ENCODE results near the gene CUL4B. TPM values are rescaled to one million over a fixed set of nuclear protein-coding genes. Genes with fewer than 3 reads are reported as not detected.
"Not testable (repeated sequence)": the region's sequence is repeated elsewhere in the genome, so short reads cannot be mapped to it uniquely, and the experiment has no call there.

Gene CUL4B
- total RNA-seq: 10 to 100 TPM; 52.7 to 56.5 TPM
- long read RNA-seq, donor 1, full-length matches to known transcripts: 8 of 17 reads
- long read RNA-seq, donor 1, partial matches to known transcripts: 3 of 17 reads
- long read RNA-seq, donor 1, other reads (novel, unspliced or antisense): 6 of 17 reads
- long read RNA-seq, donor 2, full-length matches to known transcripts: 3 of 10 reads
- long read RNA-seq, donor 2, partial matches to known transcripts: 3 of 10 reads
- long read RNA-seq, donor 2, other reads (novel, unspliced or antisense): 4 of 10 reads

DNA sequence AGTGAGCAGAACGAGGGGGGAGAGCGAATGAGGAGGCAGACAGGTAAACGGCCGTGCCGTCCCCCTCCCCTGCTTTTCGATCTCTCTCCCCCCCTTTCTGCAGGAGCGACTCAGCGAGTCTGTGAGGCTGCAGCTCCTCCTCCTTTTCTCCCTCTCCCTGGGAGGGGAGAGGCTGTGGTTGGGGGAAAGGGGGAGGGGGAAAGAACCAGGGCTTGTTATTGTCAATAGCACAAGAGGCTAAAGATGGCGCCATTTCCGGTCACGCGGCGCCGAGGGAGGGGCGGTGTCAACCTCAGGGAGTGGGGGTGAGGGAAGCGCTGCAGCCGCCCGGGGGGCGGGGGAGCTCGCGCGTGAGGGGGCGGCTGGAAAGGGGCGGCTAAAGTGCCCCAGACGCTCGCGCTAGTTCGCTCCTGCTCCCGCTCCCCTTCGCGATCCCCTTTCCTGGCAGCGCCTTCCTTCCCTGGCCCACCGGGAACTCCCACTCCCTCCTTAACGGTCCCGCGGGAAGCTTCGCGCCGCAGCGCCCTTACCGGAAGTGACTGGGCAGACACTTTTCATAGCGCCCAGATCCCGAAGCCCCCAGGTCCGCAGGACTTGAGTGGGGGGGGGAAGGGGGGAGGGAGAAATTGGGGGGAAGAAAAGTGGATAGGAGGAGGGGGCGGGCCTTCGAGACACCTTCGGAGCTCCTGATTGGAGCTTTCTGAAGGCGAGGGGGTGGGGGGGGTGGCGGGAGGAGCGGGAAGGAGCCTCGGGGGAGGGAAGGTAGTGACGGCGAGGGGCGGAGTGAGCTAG is at the start of gene CUL4B:
Gene CUL4B (minus strand): TSS at position 121 of the 792 bp plus-strand sequence. CDS start 324 bp downstream, outside the sequence.
- intact Hi-C loops (cut with DNase I): no loop called here
- peak; percentile 98 for DNase-seq (ENCODE audit: low spot score)

DNA sequence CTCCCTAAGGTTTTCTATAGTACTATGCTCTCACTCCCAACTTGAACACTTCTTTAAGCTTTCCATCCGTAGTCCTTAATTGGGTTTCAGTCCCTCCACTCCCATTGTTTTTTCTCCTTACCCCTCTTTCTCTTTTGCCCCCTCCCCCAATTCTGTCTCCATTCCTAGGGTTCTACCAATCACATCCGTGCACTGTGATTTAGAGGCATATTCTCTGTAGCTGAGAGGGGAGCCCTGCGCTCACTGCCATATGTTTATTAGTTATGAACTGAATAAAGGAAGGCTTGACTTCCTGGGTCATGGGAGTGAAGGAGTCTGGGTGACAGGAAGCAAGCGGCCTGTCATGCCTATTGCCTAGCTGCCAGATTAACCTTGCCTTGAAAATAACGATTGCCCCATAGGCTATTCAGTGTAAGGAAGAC is 43.6 kb upstream of the CUL4B start:
- intact Hi-C loops (cut with DNase I): no loop called here
- no peak for DNase-seq (ENCODE audit: low spot score)

DNA sequence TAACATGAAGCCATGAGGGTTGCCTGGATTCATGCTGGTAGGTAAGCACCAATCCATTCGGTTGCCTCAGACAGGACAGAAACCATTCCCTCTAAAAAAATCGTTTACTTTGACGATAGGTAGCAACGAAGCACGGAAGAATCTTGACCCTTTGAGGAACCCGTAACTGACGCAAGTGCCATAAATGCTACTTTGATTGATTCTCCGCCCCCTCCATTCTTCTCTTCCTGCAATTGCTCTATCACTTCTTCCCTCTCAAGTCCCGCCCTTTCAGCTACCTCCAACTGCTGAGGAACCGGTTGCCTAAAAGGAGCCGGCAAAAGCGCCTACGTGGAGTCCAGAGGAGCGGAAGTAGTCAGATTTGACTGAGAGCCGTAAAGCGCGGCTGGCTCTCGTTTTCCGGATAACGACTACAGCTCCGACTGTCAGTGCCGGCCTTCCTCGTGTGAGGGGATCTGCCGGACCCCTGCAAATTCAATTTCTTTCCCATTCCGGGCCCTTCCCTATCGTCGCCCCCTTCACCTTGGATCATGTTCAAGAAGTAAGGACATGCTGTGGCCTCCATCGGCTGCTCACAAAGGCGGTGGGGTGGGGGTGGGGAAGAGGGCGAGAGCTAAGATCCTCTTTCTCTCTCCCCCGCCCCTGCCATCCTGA is 43.1 kb upstream of the CUL4B start, which contains the start of gene MCTS1:
Gene MCTS1 (plus strand): TSS at position 395 of the 654 bp plus-strand sequence. CDS start 136 bp downstream, at position 531.
- intact Hi-C loops (cut with DNase I): no loop called here
- peak; percentile 94 for DNase-seq (ENCODE audit: low spot score)

DNA sequence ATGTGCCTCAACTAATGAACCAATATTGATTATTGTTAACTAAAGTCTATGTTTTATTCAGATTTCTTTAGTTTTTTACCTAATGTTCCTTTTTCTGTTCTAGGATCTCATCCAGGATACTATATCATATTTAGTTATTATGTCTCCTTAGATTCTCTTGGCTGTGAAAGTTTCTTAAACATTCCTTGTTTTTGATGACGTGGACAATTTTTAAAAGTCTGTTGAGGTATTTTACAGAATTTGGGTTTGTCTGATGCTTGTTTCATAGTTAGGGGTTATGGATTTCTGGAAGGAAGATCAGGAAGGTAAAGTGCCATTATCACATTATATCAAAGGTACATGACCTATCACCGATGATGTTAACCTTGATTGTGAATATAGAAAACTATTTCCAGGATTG is 24.9 kb upstream of the CUL4B start:
- DNase-seq (ENCODE audit: low spot score): no peak
- intact Hi-C loops (cut with DNase I): no loop called here

DNA sequence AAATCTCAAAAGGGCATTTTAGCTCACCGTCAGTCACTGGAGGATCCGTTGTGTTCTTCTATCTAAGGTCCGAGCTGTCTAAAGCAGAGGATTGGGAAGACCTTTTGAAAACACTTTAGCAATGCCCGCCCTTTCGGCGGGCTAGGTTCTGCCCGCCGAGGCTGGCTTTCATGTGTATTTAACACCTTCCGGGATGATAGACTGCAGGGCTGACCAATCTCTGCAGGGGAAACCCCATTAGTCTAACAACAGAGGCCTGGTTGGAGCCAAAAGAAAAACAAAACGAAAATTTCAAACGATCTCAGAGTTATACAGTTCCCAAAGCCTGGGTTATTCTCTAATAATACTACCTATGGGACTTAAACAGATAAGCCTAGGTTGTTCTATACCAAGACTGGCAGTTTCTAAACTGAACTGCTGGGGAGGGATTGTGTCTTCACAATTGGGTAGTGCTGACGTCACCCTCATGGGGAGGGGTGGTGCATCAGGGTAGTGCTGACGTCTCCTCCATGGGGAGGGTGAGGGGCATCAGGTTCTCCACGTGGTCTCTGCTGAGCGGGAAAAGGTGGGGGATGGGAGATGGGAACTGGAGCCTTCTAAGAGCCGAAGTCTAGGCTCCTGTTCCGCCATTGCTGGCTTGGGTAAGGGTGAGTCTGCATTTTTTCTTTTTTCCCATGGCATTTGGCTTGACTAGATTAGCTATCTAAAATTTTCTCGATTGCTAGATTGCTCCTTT is 14.8 kb upstream of the CUL4B start:
- intact Hi-C loops (cut with DNase I): loop anchor here in 1 of 2 donors (2.0 kb wide), 1 partner anchor 31 kb away; no protein-coding TSS in a partner anchor
- DNase-seq (ENCODE audit: low spot score): no peak

DNA sequence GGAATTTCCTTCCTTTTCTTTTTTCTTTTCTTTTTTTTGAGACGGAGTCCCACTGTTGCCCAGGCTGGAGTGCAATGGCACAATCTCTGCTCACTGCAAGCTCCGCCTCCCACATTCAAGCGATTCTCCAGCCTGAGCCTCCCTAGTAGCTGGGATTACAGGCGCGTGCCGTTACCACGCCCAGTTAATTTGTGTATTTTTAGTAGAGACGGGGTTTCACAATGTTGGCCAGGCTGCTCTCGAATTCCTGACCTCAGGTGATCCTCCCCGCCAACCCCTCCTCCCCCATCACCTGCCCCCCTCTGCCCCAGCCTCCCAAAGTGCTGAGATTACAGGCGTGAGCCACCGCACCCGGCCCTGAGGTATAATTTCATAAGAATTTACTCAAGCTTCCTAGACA is 13.0 kb upstream of the CUL4B start:
- intact Hi-C loops (cut with DNase I); DNase-seq (ENCODE audit: low spot score): not testable (repeated sequence)

DNA sequence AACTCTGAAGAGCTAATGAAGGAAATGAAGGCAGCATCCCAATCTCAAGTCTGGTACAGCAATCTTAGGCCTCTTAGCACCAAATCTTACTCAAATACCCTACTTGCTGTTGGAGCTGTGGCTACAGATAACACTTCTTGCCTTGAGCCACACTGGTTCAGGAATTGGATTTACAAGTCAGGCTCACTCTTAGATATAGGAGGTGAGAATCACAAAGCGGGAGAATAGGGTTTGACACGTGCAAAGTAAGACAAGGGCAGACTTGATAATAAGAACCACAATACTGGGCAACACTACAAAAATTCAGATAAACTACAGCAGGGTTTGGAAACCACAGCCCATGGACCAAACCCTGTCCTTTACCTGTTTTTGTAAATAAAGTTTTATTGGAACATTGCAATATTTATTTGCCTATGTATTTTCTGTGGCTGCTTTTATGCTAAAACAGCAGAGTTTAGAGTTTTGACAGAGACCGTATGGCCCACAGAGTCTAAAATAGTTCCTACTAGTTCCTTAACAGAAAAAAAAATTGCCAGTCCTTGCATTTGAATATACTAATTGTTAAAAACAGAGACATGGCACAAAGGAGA is 9.3 kb upstream of the CUL4B start:
- intact Hi-C loops (cut with DNase I): no loop called here
- no peak for DNase-seq (ENCODE audit: low spot score)

DNA sequence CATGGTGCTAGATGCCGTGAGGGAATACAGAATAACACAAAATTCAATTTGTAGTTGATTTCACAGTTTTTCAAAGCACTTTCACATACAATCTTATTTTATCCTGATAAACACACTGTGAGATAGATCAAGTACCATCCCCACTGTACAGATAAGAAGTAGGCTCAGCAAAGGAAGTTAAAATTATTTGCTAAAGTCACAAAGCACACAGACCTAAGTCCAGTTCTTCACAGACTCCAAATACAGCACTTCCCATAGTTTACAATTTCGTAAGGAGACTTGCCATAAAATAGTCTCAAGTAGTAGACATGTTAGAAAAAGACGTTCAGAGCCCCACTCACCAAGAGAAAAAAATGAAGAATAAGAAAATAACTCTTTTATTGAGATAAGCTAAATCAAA is 7.8 kb upstream of the CUL4B start:
- intact Hi-C loops (cut with DNase I): no loop called here
- no peak for DNase-seq (ENCODE audit: low spot score)

DNA sequence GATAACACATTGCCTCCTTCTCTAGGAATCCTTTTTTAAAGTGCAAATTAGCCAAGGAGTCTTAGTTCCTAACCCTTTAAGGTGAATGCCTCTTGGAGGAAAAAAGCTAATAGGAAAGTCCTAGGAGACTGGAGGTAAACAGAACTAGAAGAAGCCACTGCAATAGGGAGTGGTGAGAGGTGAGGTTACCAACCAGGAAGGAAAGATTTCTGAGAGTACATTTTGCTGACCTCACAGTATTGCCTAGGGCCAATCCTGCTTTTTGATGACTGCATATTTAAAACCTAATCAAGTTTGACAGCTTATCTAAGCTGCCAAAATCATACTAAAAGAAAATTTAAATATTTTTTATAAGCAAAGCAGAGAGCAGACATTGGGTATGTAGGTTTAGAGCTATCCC is 7.3 kb upstream of the CUL4B start:
- intact Hi-C loops (cut with DNase I): no loop called here
- DNase-seq (ENCODE audit: low spot score): no peak

DNA sequence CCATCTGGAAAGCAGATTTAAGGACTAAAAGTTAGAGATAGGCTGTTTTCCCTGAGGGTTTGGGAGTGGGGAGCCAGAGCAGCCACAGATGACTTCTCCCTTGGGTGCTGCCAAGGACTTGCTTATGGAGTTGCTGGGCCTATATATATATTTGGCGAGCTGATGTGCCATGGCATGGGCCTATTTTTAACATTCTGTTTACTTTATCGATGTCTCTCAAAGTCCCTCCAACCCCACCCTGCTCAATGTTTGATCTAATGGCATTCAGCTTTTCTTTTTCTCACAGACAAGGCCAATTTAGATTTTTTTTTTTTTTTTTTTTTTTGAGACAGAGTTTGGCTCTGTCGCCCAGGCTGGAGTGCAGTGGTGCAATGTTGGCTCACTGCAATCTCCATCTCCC is 6.1 kb upstream of the CUL4B start:
- intact Hi-C loops (cut with DNase I): loop anchor here in 1 of 2 donors (1.0 kb wide), 1 partner anchor 30 kb away; no protein-coding TSS in a partner anchor
- no peak for DNase-seq (ENCODE audit: low spot score)

DNA sequence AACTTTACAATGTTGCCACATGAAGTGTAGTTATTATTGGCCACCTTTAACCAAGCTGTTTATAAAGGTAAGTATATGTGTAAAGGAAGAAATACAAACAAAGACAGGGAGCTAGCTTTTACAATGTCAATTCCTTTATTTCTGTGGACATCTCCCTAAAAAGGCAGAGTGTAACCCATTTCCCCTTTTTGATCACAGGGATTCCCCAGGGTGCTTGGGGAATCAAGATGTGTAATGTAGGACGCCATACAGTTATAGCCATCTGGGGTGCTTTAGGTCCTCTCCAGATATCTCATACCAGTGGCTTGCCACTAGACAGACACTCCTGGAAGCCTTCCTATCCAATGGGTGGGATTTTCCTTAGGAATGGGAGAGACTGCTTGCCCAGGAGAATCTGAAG is 4.2 kb upstream of the CUL4B start:
- intact Hi-C loops (cut with DNase I): no loop called here
- DNase-seq (ENCODE audit: low spot score): no peak

DNA sequence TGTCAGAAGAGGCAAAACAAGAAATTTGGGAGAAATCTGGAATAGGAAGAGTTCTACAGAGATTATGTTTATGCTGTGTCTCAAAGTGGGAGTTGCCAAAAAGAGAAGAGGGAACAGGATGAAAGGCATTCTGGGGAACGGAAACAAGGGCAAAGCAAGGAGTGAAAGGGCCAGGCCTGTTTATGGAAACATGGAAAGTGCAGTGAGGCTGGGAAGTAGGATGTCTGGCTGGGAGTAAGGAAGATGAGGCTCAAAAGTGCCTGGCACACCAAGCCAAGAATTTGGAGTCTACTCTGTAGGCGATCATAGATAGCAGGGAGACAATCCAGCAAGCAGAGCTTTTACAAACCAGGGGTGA is 1.8 kb upstream of the CUL4B start:
- no peak for DNase-seq (ENCODE audit: low spot score)
- intact Hi-C loops (cut with DNase I): no loop called here

DNA sequence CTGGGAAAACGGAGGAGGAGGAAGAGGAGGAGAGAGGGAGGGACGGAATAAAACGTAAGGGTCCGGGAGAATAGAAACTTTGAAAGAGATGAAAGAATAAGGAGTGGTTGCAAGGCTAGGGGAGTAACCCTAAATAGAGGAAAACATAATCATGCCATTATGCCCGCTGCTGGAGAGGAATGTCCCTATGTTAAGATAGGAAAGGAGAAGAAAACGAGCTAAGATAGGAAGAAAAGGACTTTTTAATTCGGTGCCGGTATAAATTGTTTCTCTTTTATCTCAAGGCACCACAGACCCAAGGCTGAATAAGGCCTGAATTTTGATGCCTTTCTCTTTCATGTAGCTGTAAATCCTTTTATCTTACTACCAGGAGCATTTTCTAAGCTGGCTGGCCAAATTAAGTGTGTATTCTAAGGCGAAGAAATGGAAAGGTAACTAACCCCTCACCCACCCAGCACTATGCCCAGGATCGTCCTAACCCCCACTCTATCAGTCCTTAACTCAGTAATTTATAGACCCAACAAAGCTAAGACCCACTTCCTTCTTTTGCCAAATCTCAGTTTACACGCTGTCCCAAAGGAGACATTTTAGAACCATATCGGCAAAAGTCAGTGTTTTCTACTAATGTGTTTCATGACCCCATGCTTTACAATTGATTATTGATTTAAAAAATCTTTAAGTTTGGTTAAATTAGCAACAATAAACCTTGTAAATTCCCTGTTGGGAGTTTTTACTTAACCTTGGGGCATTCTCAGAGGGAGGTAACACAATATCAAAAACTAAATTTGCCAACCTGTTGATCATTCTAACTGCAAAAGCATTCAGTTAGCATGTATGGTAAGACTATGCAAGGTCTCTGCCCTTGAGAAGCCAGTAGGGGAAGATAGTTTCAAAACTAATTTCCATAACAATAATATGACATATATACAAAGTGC is 1.1 kb upstream of the CUL4B start:
- intact Hi-C loops (cut with DNase I): no loop called here
- no peak for DNase-seq (ENCODE audit: low spot score)

DNA sequence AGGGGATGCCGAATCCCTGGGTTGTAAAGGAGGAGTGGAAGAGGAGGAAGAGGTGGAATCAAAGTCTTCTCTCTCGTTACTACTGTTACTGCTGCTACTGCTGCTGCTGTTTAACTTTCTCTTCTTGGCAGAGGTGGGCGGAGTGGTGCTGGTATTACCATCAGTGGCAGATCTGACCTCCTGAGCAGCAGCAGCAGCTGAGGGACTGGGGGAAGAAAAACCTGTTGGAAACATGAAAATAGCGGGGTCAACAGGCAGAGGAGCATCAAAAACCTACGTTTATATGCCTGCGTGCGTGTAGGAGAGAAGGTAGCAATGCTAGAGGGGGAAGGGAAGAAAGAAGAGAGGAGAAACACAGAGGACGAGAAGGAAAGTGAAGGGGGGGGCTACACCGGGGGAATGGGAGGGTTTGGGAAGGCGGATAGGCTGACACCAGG is 339 bp downstream of the CUL4B start:
- intact Hi-C loops (cut with DNase I): no loop called here
- DNase-seq (ENCODE audit: low spot score): no peak

DNA sequence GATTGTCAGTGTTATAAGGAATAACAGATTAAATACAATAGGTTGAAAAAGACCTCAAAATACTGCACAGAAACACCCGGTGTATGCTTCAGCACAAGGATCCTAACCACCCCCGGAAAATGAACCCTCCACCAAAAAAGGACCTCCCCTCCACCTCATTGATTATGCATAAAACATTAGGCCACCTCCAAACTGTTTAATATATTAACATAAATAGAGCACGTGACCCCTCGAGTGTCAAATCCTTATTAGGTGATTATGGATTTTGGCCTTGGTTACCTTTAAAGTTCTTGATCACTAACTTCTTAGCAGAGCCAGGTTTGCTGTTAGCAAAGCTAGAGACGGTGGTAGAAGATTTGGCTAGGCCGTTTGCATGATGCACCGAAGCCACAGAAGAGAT is 958 bp downstream of the CUL4B start:
- DNase-seq (ENCODE audit: low spot score): no peak
- intact Hi-C loops (cut with DNase I): no loop called here

DNA sequence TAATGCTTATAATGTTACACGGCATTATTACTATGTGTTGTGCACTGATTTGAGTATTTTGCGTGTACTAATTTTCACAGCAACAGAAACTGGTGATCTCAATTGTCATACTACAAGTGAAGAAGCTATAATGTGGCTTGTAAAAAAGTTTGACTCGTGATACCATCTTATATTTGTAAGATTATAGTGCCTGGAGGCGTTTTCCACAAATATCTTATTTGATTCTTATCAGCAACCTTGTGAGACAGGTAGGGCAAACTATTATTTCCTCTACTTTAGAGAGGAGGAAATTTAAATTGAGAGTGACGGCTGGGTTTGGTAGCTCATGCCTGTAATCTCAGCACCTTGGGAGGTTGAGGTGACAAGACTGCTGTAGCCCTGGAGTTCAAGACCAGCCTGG is 4.5 kb downstream of the CUL4B start:
- no peak for DNase-seq (ENCODE audit: low spot score)
- intact Hi-C loops (cut with DNase I): no loop called here

DNA sequence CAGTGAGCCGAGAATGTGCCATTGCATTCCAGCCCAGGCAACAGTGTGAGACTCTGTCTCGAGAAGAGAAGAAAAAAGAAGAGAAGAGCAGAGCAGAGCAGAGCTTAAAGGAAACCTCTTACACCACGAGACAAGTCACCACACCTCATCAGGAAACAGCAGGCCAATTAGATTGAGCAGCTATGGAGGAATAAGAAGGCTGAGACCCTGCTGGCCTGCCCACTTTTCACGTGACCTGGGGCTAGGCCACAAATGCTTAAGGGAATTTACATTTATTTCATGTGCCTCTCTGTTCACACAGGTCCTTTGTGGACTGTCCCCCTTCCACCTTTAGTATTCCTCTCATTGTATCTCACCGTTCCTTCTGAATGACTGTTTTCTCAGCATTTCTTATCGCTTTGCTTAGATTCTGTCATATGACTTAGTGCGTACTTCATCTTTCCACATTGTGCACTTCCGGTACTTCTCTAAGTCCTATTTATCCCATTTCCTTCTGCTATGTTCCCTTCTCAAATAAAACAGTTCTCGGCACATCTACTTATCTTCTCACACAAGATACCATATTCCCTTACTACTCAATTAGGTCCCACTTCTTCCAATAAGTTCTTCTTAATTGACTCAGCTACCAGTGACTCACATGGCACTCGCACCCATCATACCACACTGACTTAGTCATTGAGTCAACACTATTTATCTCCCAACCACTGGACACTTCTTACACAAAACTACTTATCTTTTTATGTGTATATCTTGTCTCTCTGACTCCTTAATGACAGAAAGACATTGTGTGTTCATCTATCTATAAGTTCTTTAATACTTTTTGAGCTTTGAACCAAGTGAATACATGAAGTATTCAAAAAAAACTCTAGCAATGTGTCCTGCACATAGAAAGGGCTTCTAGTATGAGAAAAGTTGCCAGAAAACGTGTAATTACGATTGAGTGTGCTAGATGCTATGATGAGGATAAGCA is 11.0 kb downstream of the CUL4B start:
- no peak for DNase-seq (ENCODE audit: low spot score)
- intact Hi-C loops (cut with DNase I): no loop called here

All from posterior vena cava (tissue), 2 donors.